HepG2 (cell line): ENCODE data around the gene METTL1. TPM values are rescaled to one million over a fixed set of nuclear protein-coding genes. Genes with fewer than 3 reads are reported as not detected.

ENCODE experiments used
- ATAC-seq: fragments of 200-7000 bp; cut with Tn5 transposase; 3 replicates; pipeline ENCODE4 v1.9.1; 2020; ENCODE audit warnings: mild to moderate bottlenecking, moderate library complexity
- BruUV-seq: library from RNA; stranded (reverse); fragments of 400-500 nt; replicated peaks from 2 replicates; lab custom pipeline; 2021; lab: Mats Ljungman, UMichigan
- CTCF ChIA-PET: fragments of 300-600 bp; formaldehyde crosslinking; extraction: SDS; loops from one replicate; lab custom pipeline; 2021; ENCODE audit warnings: low total read pairs, inconsistent platforms, low intra/inter-chr PET ratio; lab: Yijun Ruan, JAX
- POLR2A ChIA-PET: fragments of 350-600 bp; sonication (Branson Sonifier 250); formaldehyde crosslinking; loops from one replicate; lab custom pipeline; 2020; ENCODE audit warnings: antibody characterized with exemption, inconsistent platforms; lab: Yijun Ruan, JAX
- DNase-seq: peaks from one replicate; pipeline ENCODE4 v3.0.0-alpha.2; 2015; ENCODE audit warnings: low spot score
- FAIRE-seq: peaks from 3 replicates; lab custom pipeline; 2011; peaks lifted over from hg19 to GRCh38; lab: Jason Lieb, UNC
- H2AFZ ChIP-seq: one replicate; pipeline ENCODE4 v1.6.1; 2011; ENCODE audit warnings: low read length, inconsistent platforms
- H3K27ac ChIP-seq: fragments of 300-600 bp; 3 replicates; pipeline ENCODE4 v1.8.0; 2011; ENCODE audit warnings: mixed run types, mild to moderate bottlenecking, mixed read lengths, low read length, inconsistent platforms; ENCODE audit not compliant: insufficient read depth; ENCODE audit errors: extremely low read length
- H3K27me3 ChIP-seq, 2 experiments: fragments of 200-600 bp in 1 of 2; 2 replicates in 1 of 2; 3 replicates in 1 of 2; pipeline versions ENCODE4 v1.6.0 to v1.8.0; 2011; ENCODE audit warnings: low read length in 2 of 2, mild to moderate bottlenecking in 2 of 2, moderate library complexity in 2 of 2, inconsistent platforms in 1 of 2; ENCODE audit not compliant: insufficient read depth in 2 of 2, control insufficient read depth in 1 of 2
- H3K36me3 ChIP-seq, 2 experiments: fragments of 200-600 bp in 1 of 2; replicated peaks in 1 of 2; 2 replicates in 1 of 2; 3 replicates in 1 of 2; pipeline versions ENCODE4 v1.5.1 to v1.8.0; 2011; ENCODE audit warnings: low read length in 2 of 2, inconsistent platforms in 1 of 2; ENCODE audit not compliant: insufficient read depth in 2 of 2, control insufficient read depth in 1 of 2
- H3K4me1 ChIP-seq: 2 replicates; pipeline ENCODE4 v1.5.1; 2012; ENCODE audit warnings: low read length, inconsistent platforms; ENCODE audit not compliant: insufficient read depth
- H3K4me2 ChIP-seq: 2 replicates; pipeline ENCODE4 v1.6.0; 2011; ENCODE audit warnings: low read depth, low read length, inconsistent platforms
- H3K4me3 ChIP-seq, 3 experiments: fragments of 200-600 bp in 1 of 3; sonication (generic), shearing (Covaris generic) in 1 of 3; replicated peaks in 1 of 3; 2 replicates each; pipeline ENCODE4 v1.5.1; 2011 to 2016; ENCODE audit warnings: low read length in 3 of 3, inconsistent platforms in 2 of 3, low read depth in 2 of 3, mild to moderate bottlenecking in 2 of 3, control low read depth in 1 of 3, mixed read lengths in 1 of 3; ENCODE audit not compliant: insufficient read depth in 1 of 3
- H3K79me2 ChIP-seq: one replicate; pipeline ENCODE4 v1.6.1; 2011; ENCODE audit warnings: low read length, inconsistent platforms; ENCODE audit not compliant: insufficient read depth
- H3K9ac ChIP-seq: 2 replicates; pipeline ENCODE4 v1.6.0; 2011; ENCODE audit warnings: mild to moderate bottlenecking, low read depth, low read length, inconsistent platforms; ENCODE audit not compliant: insufficient read depth
- H3K9me3 ChIP-seq: 2 replicates; pipeline ENCODE4 v1.5.1; 2012; ENCODE audit warnings: mild to moderate bottlenecking, low read length
- H4K20me1 ChIP-seq: 2 replicates; pipeline ENCODE4 v1.6.0; 2011; ENCODE audit warnings: inconsistent platforms, mild to moderate bottlenecking, low read length, moderate library complexity; ENCODE audit not compliant: insufficient read depth
- ARNT2 ChIP-seq: sonication (generic); formaldehyde crosslinking; IDR thresholded peaks from 2 replicates; pipeline ENCODE4 v1.8.0; 2022; ENCODE audit warnings: mild to moderate bottlenecking, low read depth, missing genetic modification reagents, moderate library complexity
- CBX1 ChIP-seq: IDR thresholded peaks from one replicate; pipeline ENCODE4 v1.6.1; 2016; ENCODE audit warnings: antibody characterized with exemption, low read depth
- FOXK1 ChIP-seq: sonication (generic); formaldehyde crosslinking; IDR thresholded peaks from 2 replicates; pipeline ENCODE4 v1.4.0; 2020; ENCODE audit warnings: low read depth, missing genetic modification reagents, borderline replicate concordance
- NFATC3 ChIP-seq: sonication (generic); formaldehyde crosslinking; IDR thresholded peaks from 2 replicates; pipeline ENCODE4 v1.5.1; 2020; ENCODE audit warnings: mild to moderate bottlenecking, missing genetic modification reagents
- NR1H2 ChIP-seq: sonication (generic); formaldehyde crosslinking; IDR thresholded peaks from 2 replicates; pipeline ENCODE4 v1.8.1; 2022; ENCODE audit warnings: low read depth, missing genetic modification reagents, borderline replicate concordance
- SNAPC4 ChIP-seq: sonication (generic); formaldehyde crosslinking; IDR thresholded peaks from 2 replicates; pipeline ENCODE4 v1.4.0; 2020; ENCODE audit warnings: mild to moderate bottlenecking, missing genetic modification reagents
- WIZ ChIP-seq: sonication (generic); formaldehyde crosslinking; IDR thresholded peaks from 2 replicates; pipeline ENCODE4 v1.5.1; 2020; ENCODE audit warnings: mild to moderate bottlenecking, missing genetic modification reagents
- ZBTB4 ChIP-seq: sonication (generic); formaldehyde crosslinking; IDR thresholded peaks from 2 replicates; pipeline ENCODE4 v1.4.0; 2020; ENCODE audit warnings: missing genetic modification reagents, mild to moderate bottlenecking, borderline replicate concordance
- ZNF280D ChIP-seq: sonication (generic); formaldehyde crosslinking; IDR thresholded peaks from 2 replicates; pipeline ENCODE4 v1.5.1; 2020; ENCODE audit warnings: mild to moderate bottlenecking, missing genetic modification reagents
- ZZZ3 ChIP-seq: sonication (generic); formaldehyde crosslinking; IDR thresholded peaks from 2 replicates; pipeline ENCODE4 v1.4.0; 2020; ENCODE audit warnings: missing genetic modification reagents, mild to moderate bottlenecking, borderline replicate concordance
- WGBS: methylation state at CpG from one replicate; pipeline ENCODE4 v1.1.6; 2017; ENCODE audit warnings: low lambda C conversion rate; 5-methylcytosine and 5-hydroxymethylcytosine counted together
- in situ Hi-C: cut with HindIII; loops from 2 replicates; pipeline ENCODE4 v1.10.0; 2017; ENCODE audit warnings: low pct_unique_long_range_greater_than_20kb; ENCODE audit not compliant: extremely low pct_ligation_motif_present
- intact Hi-C: fragments of 100-400 bp; cut with micrococcal nuclease; formaldehyde crosslinking; loops from one replicate; pipeline ENCODE4 v1.10.0; 2022; ENCODE audit not compliant: unreplicated experiment
- polyA plus RNA-seq, 8 experiments: library from polyadenylated mRNA; depleted of rRNA in 3 of 8; stranded (reverse) in 7 of 8; unstranded in 1 of 8; fragments of >200 nt; fragmentation: Illumina TruSeq in 4 of 8; extraction: Trizol in 4 of 8; gene quantifications; 2 replicates each; pipeline versions ENCODE4 v1.2.1 to v1.2.3, GENCODE V29; 2011 to 2016; ENCODE audit warnings: low read depth in 4 of 8, missing spikeins in 1 of 8, mixed read lengths in 1 of 8; ENCODE audit not compliant: insufficient read depth in 1 of 8
- total RNA-seq, 5 experiments: library from RNA; depleted of rRNA; stranded (reverse); fragments of >200 nt; fragmentation: Illumina TruSeq; extraction: Trizol; gene quantifications; 2 replicates each; pipeline ENCODE4 v1.2.3, GENCODE V29; 2016; ENCODE audit warnings: low read depth in 1 of 5

Gene METTL1
- total and polyA plus RNA-seq, 2 of the 13 experiments (the other 11 are each of a cell fraction or from before 2014, with no cell fraction given), result 34.7 to 36.9 TPM

- no peak for TF ChIP-seq SNAPC4 (CRISPR knock-in tag)
- TF ChIP-seq CBX1, result no peak
Observed at GRCh38 chr12:57763881-57764661, 7.8 kb downstream of the METTL1 start (continued).

- no peaks in the 10 kb centered on the region for H3K9me3 ChIP-seq
- DNase-seq (no peak), FAIRE-seq (no peak), ATAC-seq (no peak)
- 91% methylated on average over 2 of the region's 2 CpGs for WGBS
- peaks cover 0 to 6% of the 10 kb centered on the region in 2 experiments; a peak in 1 of 5 replicates for H3K27me3 ChIP-seq
- no peak overlapping the region for H3K4me2 ChIP-seq
- POLR2A ChIA-PET, result no interaction called here
- no peaks in the 10 kb centered on the region for H3K79me2 ChIP-seq
- CTCF ChIA-PET, result no interaction called here
- intact Hi-C loops (no loop called here), in situ Hi-C loops (no loop called here)
- H3K27ac ChIP-seq, result no peak overlapping the region
- peaks cover 36% of the 10 kb centered on the region for H3K4me1 ChIP-seq
- no peak overlapping the region for H3K9ac ChIP-seq
- no peak overlapping the region for H3K4me3 ChIP-seq
- H3K36me3 ChIP-seq, result no peaks in the 10 kb centered on the region; a peak in 1 of 5 replicates
- H2AFZ ChIP-seq, result no peak overlapping the region
- BruUV-seq, result no TSS peak
- H4K20me1 ChIP-seq, result no peaks in the 10 kb centered on the region
- TF ChIP-seq ZNF280D, result no peak
- no peak for TF ChIP-seq ZBTB4 (CRISPR knock-in tag)
- TF ChIP-seq ARNT2, result no peak
- TF ChIP-seq WIZ (CRISPR knock-in tag), result no peak
- TF ChIP-seq NR1H2 (CRISPR knock-in tag), result no peak
- no peak for TF ChIP-seq ZZZ3 (CRISPR knock-in tag)
- no peak for TF ChIP-seq FOXK1 (CRISPR knock-in tag)
- TF ChIP-seq NFATC3 (CRISPR knock-in tag), result no peak
Observed at GRCh38 chr12:57762463-57762862, 9.4 kb downstream of the METTL1 start.
